Activated CD4-positive, CD25-positive, alpha-beta regulatory T cell treated with anti-CD3 and anti-CD28 coated beads, Interleukin-2, amount 50 U/mL, for 72 hours (primary cell): ENCODE data around the gene PCDHGA6.
"Not testable (repeated sequence)": the region's sequence is repeated elsewhere in the genome, so short reads cannot be mapped to it uniquely, and the experiment has no call there.

ENCODE experiments used
- DNase-seq: peaks from one replicate; pipeline ENCODE4 v3.0.0; 2021

PCDHGA6 gene

GRCh38 chr5:141373673-141374317, at the start of gene PCDHGA6:
Gene PCDHGA6 (plus strand): TSS chr5:141373891. CDS start chr5:141374084, 193 bp downstream.
- no peak for DNase-seq

- peak; percentile 52 for DNase-seq
These were observed 47.4 kb upstream of the PCDHGA6 start for GRCh38 chr5:141326088-141326854.

- no peak for DNase-seq
These were observed 45.5 kb upstream of the PCDHGA6 start for GRCh38 chr5:141328231-141328630.

GRCh38 chr5:141330299-141331080, 43.2 kb upstream of the PCDHGA6 start, which contains the start of gene PCDHGA1:
Gene PCDHGA1 (plus strand): TSS chr5:141330514.
- DNase-seq, result no peak

- DNase-seq, result not testable (repeated sequence)
These were observed 41.1 kb upstream of the PCDHGA6 start for GRCh38 chr5:141332571-141332970.

- no peak for DNase-seq
These were observed 35.0 kb upstream of the PCDHGA6 start, which contains the start of gene PCDHGA2 for GRCh38 chr5:141338538-141339306. Gene PCDHGA2 (plus strand): TSS chr5:141338760.

GRCh38 chr5:141340781-141341354, 32.8 kb upstream of the PCDHGA6 start:
- not testable (repeated sequence) for DNase-seq

- no peak for DNase-seq
These were observed 30.9 kb upstream of the PCDHGA6 start for GRCh38 chr5:141342773-141343172.

GRCh38 chr5:141343242-141343952, 30.3 kb upstream of the PCDHGA6 start, which contains the start of gene PCDHGA3:
Gene PCDHGA3 (plus strand): TSS chr5:141343829. CDS start chr5:141344034, 205 bp downstream.
- no peak for DNase-seq

GRCh38 chr5:141343953-141344463, 29.7 kb upstream of the PCDHGA6 start:
- DNase-seq, result no peak

- DNase-seq, result no peak
These were observed 28.4 kb upstream of the PCDHGA6 start for GRCh38 chr5:141345327-141345726.

- DNase-seq, result not testable (repeated sequence)
These were observed 27.7 kb upstream of the PCDHGA6 start for GRCh38 chr5:141346017-141346416.

- no peak for DNase-seq
These were observed 23.6 kb upstream of the PCDHGA6 start, which contains the start of gene PCDHGB1 for GRCh38 chr5:141349917-141350619. Gene PCDHGB1 (plus strand): TSS chr5:141350099. CDS start chr5:141350261, 162 bp downstream.

GRCh38 chr5:141351591-141351990, 22.1 kb upstream of the PCDHGA6 start:
- DNase-seq, result no peak

- no peak for DNase-seq
These were observed 18.7 kb upstream of the PCDHGA6 start, which contains the start of gene PCDHGA4 for GRCh38 chr5:141354900-141355469. Gene PCDHGA4 (plus strand): TSS chr5:141355021. CDS start chr5:141355108, 87 bp downstream.

GRCh38 chr5:141355641-141356040, 18.1 kb upstream of the PCDHGA6 start:
- no peak for DNase-seq

- no peak for DNase-seq
These were observed 17.6 kb upstream of the PCDHGA6 start for GRCh38 chr5:141356133-141356532.

- DNase-seq, result no peak
These were observed 16.7 kb upstream of the PCDHGA6 start for GRCh38 chr5:141356950-141357349.

GRCh38 chr5:141359790-141360426, 13.8 kb upstream of the PCDHGA6 start, which contains the start of gene PCDHGB2:
Gene PCDHGB2 (plus strand): TSS chr5:141359994. CDS start chr5:141360136, 142 bp downstream.
- no peak for DNase-seq
